ENCODE results near the gene ZBTB43. TPM values are rescaled to one million over a fixed set of nuclear protein-coding genes. Genes with fewer than 3 reads are reported as not detected.
A peak's percentile ranks its signal among the peaks of the same experiment; 100 is the strongest.

ZBTB43 gene
- total and polyA plus RNA-seq, 2 of the 4 experiments (the other 2 are of a cell fraction) = 4.5 to 15.1 TPM

DNA sequence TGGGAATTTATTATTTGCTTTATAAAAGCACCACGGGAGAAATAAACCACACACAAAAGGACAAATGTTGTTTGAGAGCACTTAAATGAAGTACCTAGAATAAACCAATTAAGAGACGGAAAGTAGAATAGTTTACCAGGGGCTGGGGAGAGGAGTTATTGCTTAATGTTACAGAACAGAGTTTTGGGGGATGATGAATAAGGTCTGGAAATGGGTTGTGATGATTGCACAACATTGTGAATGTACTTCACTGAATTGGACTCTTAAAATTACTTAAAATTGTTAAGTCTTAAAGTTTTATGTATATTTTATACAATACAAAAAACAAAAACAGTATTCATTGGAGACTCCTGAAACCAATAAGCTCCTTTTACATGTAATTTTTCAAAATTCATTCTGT is 1.5 kb downstream of the ZBTB43 start:
- H3K36me3 ChIP-seq (ENCODE audit: control insufficient read depth, insufficient read depth, low read length) = 0 out of 2 replicates have a peak, but pooled peaks cover 3% of the 10 kb centered on the region
- ChIA-PET POLR2A (ENCODE audit: unreplicated experiment) (no interaction called here), CTCF (interaction anchor here (1.0 kb wide), 1 partner anchor 11 kb away, joined by 5 read pairs; no protein-coding TSS in a partner anchor)
- BruUV-seq (replicated peaks) = no TSS peak
- H2AK5ac ChIP-seq (ENCODE audit: low read depth, low read length) = no peak overlapping the region
- H3K27ac ChIP-seq (ENCODE audit: insufficient read depth, low read length) = no peak overlapping the region
- no peak overlapping the region for H4K5ac ChIP-seq (ENCODE audit: low read depth, low read length)
- peak overlapping the region; percentile 98 for H3K4me2 ChIP-seq (ENCODE audit: low read depth, low read length)
- no peak overlapping the region for H3K23ac ChIP-seq (ENCODE audit: low read depth, low read length)
- H3K9me3 ChIP-seq (ENCODE audit: control insufficient read depth, insufficient read depth, low read length) = no peaks in the 10 kb centered on the region
- H3K4me1 ChIP-seq (ENCODE audit: control insufficient read depth, insufficient read depth, low read length) = peaks cover 4% of the 10 kb centered on the region
- H2BK15ac ChIP-seq (ENCODE audit: low read depth, low read length) = no peak overlapping the region
- TF ChIP-seq BHLHE40 (IDR thresholded peaks at IDR 0.05; ENCODE audit: low read depth, low read length) = no peak
- no peak for TF ChIP-seq FOS (IDR thresholded peaks at IDR 0.05; ENCODE audit: low read depth, low read length)
- no peak for TF ChIP-seq CHD1 (IDR thresholded peaks at IDR 0.05; ENCODE audit: low read depth, low read length)
- no peak for TF ChIP-seq NFE2L2 (IDR thresholded peaks at IDR 0.05; ENCODE audit: low read depth, low read length)
- TF ChIP-seq MXI1 (IDR thresholded peaks at IDR 0.05; ENCODE audit: borderline replicate concordance, low read depth, low read length) = no peak
- TF ChIP-seq POLR2A (IDR thresholded peaks at IDR 0.05; ENCODE audit: low read depth, low read length) = no peak
- TF ChIP-seq CEBPB (IDR thresholded peaks at IDR 0.05; ENCODE audit: low read depth, low read length) = peak; percentile 97
- TF ChIP-seq RCOR1 (IDR thresholded peaks at IDR 0.05; ENCODE audit: insufficient replicate concordance, low read length) = no peak
- TF ChIP-seq, protein P1, sequence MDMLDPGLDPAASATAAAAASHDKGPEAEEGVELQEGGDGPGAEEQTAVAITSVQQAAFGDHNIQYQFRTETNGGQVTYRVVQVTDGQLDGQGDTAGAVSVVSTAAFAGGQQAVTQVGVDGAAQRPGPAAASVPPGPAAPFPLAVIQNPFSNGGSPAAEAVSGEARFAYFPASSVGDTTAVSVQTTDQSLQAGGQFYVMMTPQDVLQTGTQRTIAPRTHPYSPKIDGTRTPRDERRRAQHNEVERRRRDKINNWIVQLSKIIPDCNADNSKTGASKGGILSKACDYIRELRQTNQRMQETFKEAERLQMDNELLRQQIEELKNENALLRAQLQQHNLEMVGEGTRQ (IDR thresholded peaks at IDR 0.05; ENCODE audit: low read depth, low read length) = no peak
- no peak overlapping the region for H4K8ac ChIP-seq (ENCODE audit: low read depth in 2 of 2, low read length in 2 of 2)
- dilution Hi-C loops (cut with HindIII; ENCODE audit: low sequenced_read_pairs, unreplicated experiment) (no loop called here), in situ Hi-C loops (cut with MboI; ENCODE audit: low sequenced_read_pairs) (no loop called here), intact Hi-C loops (cut with micrococcal nuclease) (no loop called here)
- no peak overlapping the region for H2AFZ ChIP-seq (replicated peaks; ENCODE audit: low read length, poor library complexity)
- DNase-seq (peak; percentile 15), ATAC-seq (ENCODE audit: low read depth) (no peak)
- H3K27me3 ChIP-seq (ENCODE audit: control insufficient read depth, insufficient read depth, low read length) = no peaks in the 10 kb centered on the region
- no peak overlapping the region for H3K14ac ChIP-seq (replicated peaks; ENCODE audit: low read depth, low read length)
- H4K20me1 ChIP-seq (ENCODE audit: insufficient read depth, low read length) = peaks cover 14% of the 10 kb centered on the region; the same call in 1 of the 2 replicates
- no peak overlapping the region for H2BK20ac ChIP-seq (ENCODE audit: low read depth, low read length)
- H3K9me1 ChIP-seq (ENCODE audit: insufficient read depth, low read length) = peaks cover 3% of the 10 kb centered on the region; the same call in 1 of the 2 replicates
- no peak overlapping the region for H2BK120ac ChIP-seq (ENCODE audit: low read depth, low read length)
- no peak overlapping the region for H2AK9ac ChIP-seq (replicated peaks; ENCODE audit: low read depth, low read length, poor library complexity)
- H3K4ac ChIP-seq (ENCODE audit: low read depth, low read length) = no peak overlapping the region
- no peak overlapping the region for H2BK5ac ChIP-seq (ENCODE audit: low read depth, low read length, poor library complexity, severe bottlenecking)
- H4K91ac ChIP-seq (ENCODE audit: insufficient read depth, low read depth, low read length) = no peak overlapping the region
- WGBS, 2 experiments (ENCODE audit: extremely low coverage in 2 of 2, insufficient read length in 1 of 2) = no CpG with 5 or more reads among the region's 2 CpGs
- no peak overlapping the region for H3K56ac ChIP-seq (ENCODE audit: extremely low read depth, insufficient read depth, low read length)
- H3K79me1 ChIP-seq (ENCODE audit: low read depth in 1 of 2, low read length in 2 of 2) = peaks cover 9 to 32% of the 10 kb centered on the region in 2 experiments; a peak in 3 of 4 replicates
- no peak overlapping the region for H3K9ac ChIP-seq (ENCODE audit: low read depth, low read length)
- no peak overlapping the region for H3K18ac ChIP-seq (ENCODE audit: low read depth, low read length)
- H3K4me3 ChIP-seq (ENCODE audit: insufficient read depth, low read depth, low read length) = no peak overlapping the region

Data from IMR-90 (cell line).